ENCODE data around the gene ELF1. TPM values are rescaled to one million over a fixed set of nuclear protein-coding genes. Genes with fewer than 3 reads are reported as not detected.

The ELF1 gene
- total and polyA plus RNA-seq, 10 of the 15 experiments (the other 5 are each of a cell fraction or from before 2014, with no cell fraction given), result 43.3 to 97.6 (median 55.7) TPM

DNA sequence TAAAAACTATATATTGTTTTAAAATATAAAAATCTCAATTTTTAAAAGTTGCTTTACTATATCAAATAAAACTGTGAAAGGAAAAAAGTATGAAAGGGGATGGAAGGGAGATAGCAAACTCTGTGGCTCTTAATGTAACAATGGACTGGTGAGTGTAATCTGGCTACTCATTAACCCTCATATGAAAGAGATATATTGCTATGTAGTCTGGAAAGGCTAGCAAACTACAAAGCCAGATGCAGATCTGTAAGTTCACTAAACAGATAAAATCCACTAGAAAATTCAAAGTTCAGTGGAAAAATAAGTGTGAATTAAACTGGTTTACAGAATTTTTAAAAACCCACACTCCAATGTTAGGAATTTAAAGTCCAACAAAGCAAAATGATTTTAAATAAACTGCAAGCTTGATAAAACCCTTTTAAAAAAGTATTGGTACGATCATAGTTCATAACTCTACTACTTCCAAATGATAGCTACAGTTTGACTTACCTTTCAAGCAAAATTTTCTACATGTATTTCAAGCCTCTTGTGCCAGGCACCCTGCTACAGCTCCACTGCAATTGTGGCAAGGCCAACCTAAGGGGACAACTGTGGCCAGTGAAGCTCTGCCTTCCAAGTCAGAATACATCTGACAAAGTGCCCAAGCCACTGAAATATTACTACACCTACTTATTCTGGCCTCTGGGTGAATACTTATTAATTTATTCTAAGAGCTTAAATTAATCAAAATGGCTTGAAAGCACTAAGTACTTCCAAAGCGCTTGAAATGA is 647 bp upstream of the ELF1 start:
- Histone ChIP-seq H3K79me2 (ENCODE audit: control insufficient read depth, insufficient read depth, low read length) (peaks cover 62% of the 10 kb centered on the region), H4K20me1 (ENCODE audit: control insufficient read depth, insufficient read depth) (no peaks in the 10 kb centered on the region), H3K4me1 (ENCODE audit: control insufficient read depth, insufficient read depth, low read length) (peaks cover 7% of the 10 kb centered on the region), H3K27me3 (replicated peaks in 1 of 2; ENCODE audit: control insufficient read depth in 2 of 2, insufficient read depth in 2 of 2, low read length in 1 of 2) (no peaks in the 10 kb centered on the region), H3K9me3 (replicated peaks; ENCODE audit: control insufficient read depth, insufficient read depth, low read length) (no peaks in the 10 kb centered on the region), H3K4me2 (ENCODE audit: control insufficient read depth, insufficient read depth) (no peak overlapping the region), H3K4me3 (no peak overlapping the region), H3K27ac (ENCODE audit: control insufficient read depth, insufficient read depth) (no peak overlapping the region), H2AFZ (ENCODE audit: control insufficient read depth, low read depth, low read length) (no peak overlapping the region), H3K36me3 (ENCODE audit: control insufficient read depth in 2 of 2, insufficient read depth in 2 of 2, low read length in 1 of 2) (no peaks in the 10 kb centered on the region), H3K9ac (ENCODE audit: control insufficient read depth, insufficient read depth, low read length) (no peak overlapping the region)
- DNase-seq (ENCODE audit: low read depth, low spot score) (no peak), FAIRE-seq (no peak), ATAC-seq (peak; percentile 33)
- RAD21 ChIA-PET (ENCODE audit: unreplicated experiment), result interaction anchor here (0.7 to 6.2 kb wide), 16 partner anchors 9 to 242 kb away, joined by 3 to 61 read pairs (median 6); no protein-coding TSS in a partner anchor
- CTCF ChIA-PET, result interaction anchor here (0.8 to 10.8 kb wide), 15 partner anchors 9 to 212 kb away, joined by 3 to 129 read pairs (median 5); partner anchors contain the start of gene WBP4
- 76% methylated on average over 2 of the region's 2 CpGs for WGBS (ENCODE audit: insufficient coverage, insufficient replicate concordance, low lambda C conversion rate, missing lambda C conversion rate)
- TF ChIP-seq, protein P1, sequence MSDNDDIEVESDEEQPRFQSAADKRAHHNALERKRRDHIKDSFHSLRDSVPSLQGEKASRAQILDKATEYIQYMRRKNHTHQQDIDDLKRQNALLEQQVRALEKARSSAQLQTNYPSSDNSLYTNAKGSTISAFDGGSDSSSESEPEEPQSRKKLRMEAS (IDR thresholded peaks at IDR 0.05; ENCODE audit: low read depth, low read length), result no peak
- 0 out of 2 replicates have a peak, but pooled peaks have one; percentile 3 for TF ChIP-seq NFYB (IDR thresholded peaks at IDR 0.05; ENCODE audit: insufficient read depth, low read depth, low read length)
- TF ChIP-seq, protein P2, sequence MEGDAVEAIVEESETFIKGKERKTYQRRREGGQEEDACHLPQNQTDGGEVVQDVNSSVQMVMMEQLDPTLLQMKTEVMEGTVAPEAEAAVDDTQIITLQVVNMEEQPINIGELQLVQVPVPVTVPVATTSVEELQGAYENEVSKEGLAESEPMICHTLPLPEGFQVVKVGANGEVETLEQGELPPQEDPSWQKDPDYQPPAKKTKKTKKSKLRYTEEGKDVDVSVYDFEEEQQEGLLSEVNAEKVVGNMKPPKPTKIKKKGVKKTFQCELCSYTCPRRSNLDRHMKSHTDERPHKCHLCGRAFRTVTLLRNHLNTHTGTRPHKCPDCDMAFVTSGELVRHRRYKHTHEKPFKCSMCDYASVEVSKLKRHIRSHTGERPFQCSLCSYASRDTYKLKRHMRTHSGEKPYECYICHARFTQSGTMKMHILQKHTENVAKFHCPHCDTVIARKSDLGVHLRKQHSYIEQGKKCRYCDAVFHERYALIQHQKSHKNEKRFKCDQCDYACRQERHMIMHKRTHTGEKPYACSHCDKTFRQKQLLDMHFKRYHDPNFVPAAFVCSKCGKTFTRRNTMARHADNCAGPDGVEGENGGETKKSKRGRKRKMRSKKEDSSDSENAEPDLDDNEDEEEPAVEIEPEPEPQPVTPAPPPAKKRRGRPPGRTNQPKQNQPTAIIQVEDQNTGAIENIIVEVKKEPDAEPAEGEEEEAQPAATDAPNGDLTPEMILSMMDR (IDR thresholded peaks at IDR 0.05 in 2 of 3, conservative IDR thresholded peaks at IDR 0.05 in 1 of 3; ENCODE audit: control insufficient read depth in 2 of 3, extremely low read depth in 1 of 3, insufficient read depth in 1 of 3, low read depth in 3 of 3, low read length in 3 of 3), result no peak
- SMC1A ChIA-PET (ENCODE audit: uncharacterized antibody, unreplicated experiment), result interaction anchor here (0.7 to 18.2 kb wide), 20 partner anchors 8 to 98 kb away, joined by 3 to 308 read pairs (median 5); partner anchors contain the start of gene WBP4
- POLR2A ChIA-PET, result interaction anchor here (0.6 to 3.8 kb wide), 18 partner anchors 9 to 99 kb away, joined by 3 to 25 read pairs (median 4); partner anchors contain the start of gene WBP4
- in situ Hi-C loops (cut with MboI), result no loop called here
- BruUV-seq (replicated peaks), result no TSS peak
- intact Hi-C loops (cut with micrococcal nuclease; ENCODE audit: unreplicated experiment), result loop anchor here (2.0 to 5.0 kb wide), 5 partner anchors 15 to 45 kb away; partner anchors contain the start of gene WBP4
